ENCODE results near the gene LTBP1. TPM values are rescaled to one million over a fixed set of nuclear protein-coding genes. Genes with fewer than 3 reads are reported as not detected.
"Not testable (repeated sequence)": the region's sequence is repeated elsewhere in the genome, so short reads cannot be mapped to it uniquely, and the experiment has no call there.

The LTBP1 gene
- total RNA-seq, 3 donors from 2014 or later (not counting 1 experiment from before 2014, with no cell fraction given): 1.7 to 4.7 (median 3.5) TPM

DNA sequence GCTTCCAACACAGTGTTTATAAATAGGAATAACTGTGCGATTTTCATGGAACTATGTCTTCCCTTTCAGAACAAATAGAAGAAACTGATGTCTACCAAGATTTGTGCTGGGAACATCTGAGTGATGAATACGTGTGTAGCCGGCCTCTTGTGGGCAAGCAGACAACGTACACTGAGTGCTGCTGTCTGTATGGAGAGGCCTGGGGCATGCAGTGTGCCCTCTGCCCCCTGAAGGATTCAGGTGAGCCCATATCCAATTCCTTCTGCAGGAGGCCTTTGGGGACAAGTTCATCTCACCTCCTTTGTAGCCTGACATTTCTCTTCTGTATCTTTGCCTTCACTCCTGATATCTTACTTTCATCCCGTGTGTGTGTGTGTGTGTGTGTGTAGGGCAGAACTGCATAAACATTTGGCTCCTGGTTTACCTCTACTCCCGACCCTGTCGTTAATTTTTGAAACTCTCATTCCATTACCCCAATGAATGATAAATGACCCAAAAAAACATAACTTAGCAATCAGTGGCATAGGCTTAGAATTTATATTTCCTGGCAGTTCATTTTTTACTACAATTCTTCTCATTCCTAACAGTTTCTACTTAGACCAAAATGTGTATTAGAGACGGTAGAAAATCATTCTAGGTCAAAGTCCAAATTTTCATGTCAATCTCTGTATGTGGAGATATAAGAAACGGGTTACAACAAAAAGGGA, 418.7 kb downstream of the LTBP1 start:
- no peak for DNase-seq
- no peak for ATAC-seq
- Mint-ChIP-seq H3K27me3 (ENCODE audit: low read depth in 2 of 2) (no peaks in the 10 kb centered on the region), H3K4me3 (no peak overlapping the region), H3K36me3 (no peaks in the 10 kb centered on the region), H3K27ac (no peak overlapping the region), H3K9me3 (no peaks in the 10 kb centered on the region), H3K4me1 (no peaks in the 10 kb centered on the region)
- H3K9me3 ChIP-seq (ENCODE audit: control insufficient read depth, insufficient read depth, low read length): no peaks in the 10 kb centered on the region
- no peak for TF ChIP-seq CTCF (IDR thresholded peaks at IDR 0.05)
- H3K4me3 ChIP-seq (ENCODE audit: low read length): no peak overlapping the region
- no peaks in the 10 kb centered on the region for H3K36me3 ChIP-seq (ENCODE audit: control insufficient read depth, insufficient read depth, low read length)
- intact Hi-C loops (cut with micrococcal nuclease): no loop called here
- 94% methylated on average over 6 of the region's 9 CpGs for WGBS (ENCODE audit: insufficient coverage)
- no peak overlapping the region for H3K27ac ChIP-seq (ENCODE audit: low read length)
- no peaks in the 10 kb centered on the region for H3K4me1 ChIP-seq (ENCODE audit: control insufficient read depth, insufficient read depth, low read length)
- H3K27me3 ChIP-seq (ENCODE audit: control insufficient read depth, insufficient read depth, low read length): no peaks in the 10 kb centered on the region

DNA sequence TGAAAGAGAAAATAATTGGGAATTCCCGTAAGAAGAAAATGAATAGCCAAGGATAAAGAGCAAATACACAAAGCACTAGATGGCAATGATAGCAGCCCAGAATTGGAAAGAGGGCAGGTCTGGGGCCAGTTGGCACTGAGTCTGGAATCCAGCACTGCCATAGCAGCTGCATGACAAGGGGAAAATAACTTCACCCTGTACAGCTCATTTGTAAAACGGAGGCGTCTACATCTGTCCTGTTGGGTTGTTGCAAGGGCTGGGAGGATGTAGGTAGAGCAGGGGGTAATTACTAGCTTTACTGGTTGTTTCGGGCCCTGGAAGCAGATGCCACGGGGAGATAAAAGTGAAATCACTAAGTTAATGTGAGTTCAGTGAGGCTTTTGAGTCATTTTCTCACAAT, 419.7 kb downstream of the LTBP1 start:
- no peak for TF ChIP-seq CTCF (IDR thresholded peaks at IDR 0.05)
- no peaks in the 10 kb centered on the region for H3K4me1 Mint-ChIP-seq

DNA sequence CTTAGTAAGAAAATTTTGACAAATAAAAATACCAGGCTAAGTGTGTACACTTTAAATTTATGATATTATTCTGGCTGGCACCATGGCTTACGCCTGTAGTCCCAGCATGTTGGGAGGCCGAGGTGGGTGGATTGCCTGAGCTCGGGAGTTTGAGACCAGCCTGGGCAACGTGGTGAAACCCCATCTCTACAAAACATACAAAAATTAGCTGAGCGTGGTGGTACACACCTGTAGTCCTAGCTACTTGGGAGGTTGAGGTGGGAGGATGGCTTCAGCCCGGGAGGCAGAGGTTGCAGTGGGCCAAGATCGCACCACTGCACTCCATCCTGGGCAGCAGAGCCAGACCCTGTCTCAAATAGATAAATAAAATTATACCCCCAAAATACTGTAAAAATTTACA, 421.8 kb downstream of the LTBP1 start:
- H3K27me3 Mint-ChIP-seq (ENCODE audit: low read depth in 2 of 2); H3K4me1 Mint-ChIP-seq; H3K4me3 ChIP-seq (ENCODE audit: low read length); H3K27me3 ChIP-seq (ENCODE audit: control insufficient read depth, insufficient read depth, low read length); H3K4me1 ChIP-seq (ENCODE audit: control insufficient read depth, insufficient read depth, low read length); intact Hi-C loops (cut with micrococcal nuclease); H3K27ac Mint-ChIP-seq; H3K9me3 ChIP-seq (ENCODE audit: control insufficient read depth, insufficient read depth, low read length); H3K9me3 Mint-ChIP-seq; H3K36me3 Mint-ChIP-seq; H3K27ac ChIP-seq (ENCODE audit: low read length); H3K36me3 ChIP-seq (ENCODE audit: control insufficient read depth, insufficient read depth, low read length); DNase-seq; ATAC-seq; H3K4me3 Mint-ChIP-seq: not testable (repeated sequence)
- 95% methylated on average over 2 of the region's 7 CpGs for whole genome bisulfite sequencing (ENCODE audit: insufficient coverage)

More for the DNA sequence above, 419.7 kb downstream of the LTBP1 start:
- ATAC-seq: no peak
- WGBS (ENCODE audit: insufficient coverage): 66% methylated on average over 4 of the region's 5 CpGs
- Histone ChIP-seq H3K27ac (ENCODE audit: low read length) (no peak overlapping the region), H3K4me3 (ENCODE audit: low read length) (no peak overlapping the region), H3K36me3 (ENCODE audit: control insufficient read depth, insufficient read depth, low read length) (no peaks in the 10 kb centered on the region), H3K9me3 (ENCODE audit: control insufficient read depth, insufficient read depth, low read length) (no peaks in the 10 kb centered on the region), H3K4me1 (ENCODE audit: control insufficient read depth, insufficient read depth, low read length) (no peaks in the 10 kb centered on the region), H3K27me3 (ENCODE audit: control insufficient read depth, insufficient read depth, low read length) (no peaks in the 10 kb centered on the region)
- no peak for DNase-seq
- Mint-ChIP-seq H3K9me3 (no peaks in the 10 kb centered on the region), H3K27me3 (ENCODE audit: low read depth in 2 of 2) (no peaks in the 10 kb centered on the region), H3K36me3 (no peaks in the 10 kb centered on the region), H3K4me3 (no peak overlapping the region), H3K27ac (no peak overlapping the region)
- intact Hi-C loops (cut with micrococcal nuclease): no loop called here

- TF ChIP-seq CTCF (IDR thresholded peaks at IDR 0.05): no peak
- Mint-ChIP-seq H3K36me3 (no peaks in the 10 kb centered on the region), H3K27me3 (ENCODE audit: low read depth in 2 of 2) (no peaks in the 10 kb centered on the region), H3K9me3 (no peaks in the 10 kb centered on the region), H3K4me3 (no peak overlapping the region), H3K4me1 (no peaks in the 10 kb centered on the region), H3K27ac (no peak overlapping the region)
- H3K27me3 ChIP-seq (ENCODE audit: control insufficient read depth, insufficient read depth, low read length): no peaks in the 10 kb centered on the region
- H3K4me1 ChIP-seq (ENCODE audit: control insufficient read depth, insufficient read depth, low read length): no peaks in the 10 kb centered on the region
- ATAC-seq (no peak), DNase-seq (no peak)
- 75% methylated on average over 4 of the region's 5 CpGs for WGBS (ENCODE audit: insufficient coverage)
- intact Hi-C loops (cut with micrococcal nuclease): no loop called here
- H3K36me3 ChIP-seq (ENCODE audit: control insufficient read depth, insufficient read depth, low read length): no peaks in the 10 kb centered on the region
- H3K4me3 ChIP-seq (ENCODE audit: low read length): no peak overlapping the region
- no peak overlapping the region for H3K27ac ChIP-seq (ENCODE audit: low read length)
- no peaks in the 10 kb centered on the region for H3K9me3 ChIP-seq (ENCODE audit: control insufficient read depth, insufficient read depth, low read length)
Observed at GRCh38 chr2:33369191-33369590, 422.4 kb downstream of the LTBP1 start.

All from natural killer cell (primary cell).